DMS53 (cell line): Measurements from ENCODE around the gene JAZF1.

Experiments
- DNase-seq: peaks from one replicate; lab custom pipeline; 2025; lab: John Stamatoyannopoulos, UW

JAZF1 gene

DNA sequence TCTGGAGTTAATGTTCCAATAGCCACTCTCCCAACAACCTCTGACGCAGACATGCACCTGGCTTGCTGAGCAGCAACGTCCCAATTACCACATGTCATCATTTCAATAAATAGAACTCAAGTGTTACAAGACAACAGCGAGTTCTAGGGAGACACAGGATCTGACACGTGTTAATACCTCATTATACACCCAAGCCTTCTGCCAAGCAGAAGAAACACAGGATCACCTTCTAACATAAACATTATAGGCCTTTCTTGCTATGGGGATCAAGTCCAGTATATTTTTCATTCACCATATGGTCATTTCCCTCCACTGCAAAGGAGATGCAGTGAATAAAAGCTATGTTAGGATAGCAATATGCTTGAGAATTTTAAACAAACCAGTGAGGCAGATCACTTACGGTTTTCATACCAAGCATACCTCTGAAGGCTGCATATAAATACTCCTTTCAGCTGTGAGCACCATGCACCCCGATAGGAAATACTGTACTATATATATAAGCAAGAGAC is 74.2 kb downstream of the JAZF1 start:
- peak; percentile 97 for DNase-seq

DNA sequence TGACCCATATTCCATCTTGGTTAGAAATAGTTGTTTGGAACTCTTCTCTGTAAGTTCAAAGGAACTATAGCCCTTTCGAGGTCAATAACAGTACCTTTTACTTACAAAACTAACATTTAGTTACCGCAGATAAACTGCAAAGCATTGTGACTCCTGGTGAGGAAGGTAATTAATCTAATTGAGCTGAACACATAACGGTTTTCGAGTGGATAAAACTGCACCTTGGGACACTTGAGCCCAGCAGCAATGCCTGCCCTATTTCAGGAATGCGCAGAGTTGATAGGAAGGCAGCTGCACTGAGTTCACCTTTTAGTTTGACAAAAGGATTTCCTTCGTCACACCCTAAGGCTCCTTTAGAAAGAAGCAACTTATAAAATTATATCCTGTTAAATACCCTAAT is 75.4 kb downstream of the JAZF1 start:
- peak; percentile 57 for DNase-seq

GRCh38 chr7:28104811-28105210 is 75.8 kb downstream of the JAZF1 start:
- DNase-seq = peak; percentile 59

DNA sequence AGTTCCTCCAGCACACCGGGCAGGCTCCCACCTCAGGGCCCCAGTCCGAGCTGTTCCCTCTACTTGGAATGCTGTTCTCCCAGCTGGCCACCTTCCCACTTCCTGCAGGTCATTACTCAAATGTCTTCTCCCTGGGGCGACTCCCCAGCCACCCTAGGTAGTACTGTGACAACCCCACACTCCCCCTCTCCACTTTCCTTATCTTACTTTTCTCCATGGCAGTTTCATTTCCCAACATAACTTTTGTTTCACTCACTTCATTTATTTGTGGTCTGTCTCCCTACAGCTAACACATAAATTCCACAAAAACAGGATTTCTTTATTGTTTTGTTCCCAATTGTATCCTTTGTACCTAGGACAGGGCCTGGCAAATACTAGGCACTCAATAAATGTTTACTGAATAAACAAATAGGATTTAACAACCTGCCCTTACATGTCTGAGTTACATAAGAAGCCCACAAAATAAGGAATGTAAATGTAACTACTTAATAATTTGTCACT is 76.5 kb downstream of the JAZF1 start:
- peak; percentile 51 for DNase-seq

DNA sequence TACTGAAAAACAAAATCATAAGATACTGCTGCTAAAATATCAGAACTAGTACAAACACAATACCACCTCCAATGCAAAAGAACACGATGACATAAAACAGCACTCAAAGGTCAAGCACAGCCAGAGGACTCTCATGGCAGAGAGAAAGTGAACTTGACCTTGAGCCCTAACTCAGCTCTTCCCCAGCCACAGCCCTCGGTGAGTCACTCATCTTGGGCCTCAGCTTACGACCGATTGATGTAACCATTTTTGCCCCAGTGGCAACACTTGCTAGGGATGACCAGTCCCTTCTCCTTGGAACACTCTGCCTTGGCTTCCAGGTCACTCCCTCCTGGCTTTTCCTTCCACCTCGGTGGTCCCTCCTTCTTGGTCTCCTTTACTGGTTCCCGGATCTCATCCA is 77.8 kb downstream of the JAZF1 start:
- peak; percentile 74 for DNase-seq

DNA sequence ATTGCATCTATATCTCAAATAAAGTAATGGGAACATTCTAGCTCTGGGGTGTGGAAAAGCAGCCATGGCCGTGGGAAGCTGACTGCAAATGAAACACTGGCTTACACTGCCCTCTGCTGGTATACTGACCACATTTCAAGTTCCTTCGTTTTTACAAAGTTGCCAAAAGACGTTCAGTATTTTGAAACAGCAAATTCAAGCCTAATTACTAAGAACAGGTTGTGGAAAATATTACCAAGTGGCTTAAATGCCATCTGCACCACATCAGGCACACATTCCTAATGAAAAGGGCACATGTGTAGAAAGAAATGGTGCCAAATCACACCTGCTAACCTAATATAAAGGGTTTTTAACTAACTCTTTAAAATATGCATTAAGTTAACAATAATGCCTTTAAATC is 83.9 kb downstream of the JAZF1 start:
- peak; percentile 78 for DNase-seq

GRCh38 chr7:28095231-28095630 is 85.4 kb downstream of the JAZF1 start:
- no peak for DNase-seq

DNA sequence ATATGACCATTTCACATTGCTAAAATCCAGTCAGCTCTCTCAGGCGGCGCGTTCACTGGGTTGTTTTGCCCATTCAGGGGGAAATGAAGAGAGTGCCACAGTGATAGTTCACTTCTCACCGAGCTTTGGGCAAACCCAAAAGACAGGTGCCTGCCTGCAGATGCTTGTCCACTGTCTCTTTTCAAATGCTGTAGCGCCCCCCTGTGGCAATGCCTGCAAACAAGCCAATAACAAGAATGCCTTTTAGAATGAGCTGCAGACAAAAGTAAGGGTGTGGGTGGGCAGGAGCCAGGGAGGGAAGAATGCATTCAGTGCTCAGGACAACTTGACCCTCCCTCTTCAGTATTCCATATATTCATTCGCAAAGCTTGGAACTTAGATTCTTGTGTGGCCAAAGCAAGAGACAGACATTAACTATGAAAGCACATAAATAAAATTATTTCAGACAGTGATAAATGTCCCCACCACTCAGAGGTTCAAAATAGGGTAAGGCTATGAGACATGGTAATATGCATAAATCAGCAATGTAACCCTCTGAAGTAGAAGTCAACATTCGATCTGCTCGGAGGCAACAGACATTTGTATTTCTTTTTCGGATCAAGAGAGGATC is 86.9 kb downstream of the JAZF1 start:
- DNase-seq = peak; percentile 81

GRCh38 chr7:28091190-28091589 is 89.4 kb downstream of the JAZF1 start:
- no peak for DNase-seq

GRCh38 chr7:28088901-28089714 is 91.5 kb downstream of the JAZF1 start:
- DNase-seq = no peak

GRCh38 chr7:28088032-28088431 is 92.6 kb downstream of the JAZF1 start:
- DNase-seq = no peak

DNA sequence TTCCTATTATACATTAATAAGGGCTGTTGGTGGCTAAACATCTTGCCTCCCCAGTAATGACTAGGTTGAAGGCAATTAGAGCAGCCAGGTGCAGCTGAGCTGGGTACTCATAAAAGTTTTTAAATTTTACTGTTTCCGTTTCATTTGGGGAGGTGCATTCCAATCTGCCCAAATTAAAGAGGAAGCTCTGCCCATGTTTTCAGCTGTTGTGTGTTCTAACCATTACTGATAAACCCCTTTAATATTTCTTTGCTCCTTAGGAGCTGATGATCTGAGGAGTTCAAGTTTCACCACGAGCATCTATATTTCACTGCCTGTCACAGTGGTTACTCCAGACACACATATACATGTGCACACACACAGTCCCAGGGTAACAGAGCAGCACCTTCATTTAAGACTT is 94.4 kb downstream of the JAZF1 start:
- DNase-seq = no peak

- no peak for DNase-seq
Observed at GRCh38 chr7:28083998-28084985, 96.3 kb downstream of the JAZF1 start.

DNA sequence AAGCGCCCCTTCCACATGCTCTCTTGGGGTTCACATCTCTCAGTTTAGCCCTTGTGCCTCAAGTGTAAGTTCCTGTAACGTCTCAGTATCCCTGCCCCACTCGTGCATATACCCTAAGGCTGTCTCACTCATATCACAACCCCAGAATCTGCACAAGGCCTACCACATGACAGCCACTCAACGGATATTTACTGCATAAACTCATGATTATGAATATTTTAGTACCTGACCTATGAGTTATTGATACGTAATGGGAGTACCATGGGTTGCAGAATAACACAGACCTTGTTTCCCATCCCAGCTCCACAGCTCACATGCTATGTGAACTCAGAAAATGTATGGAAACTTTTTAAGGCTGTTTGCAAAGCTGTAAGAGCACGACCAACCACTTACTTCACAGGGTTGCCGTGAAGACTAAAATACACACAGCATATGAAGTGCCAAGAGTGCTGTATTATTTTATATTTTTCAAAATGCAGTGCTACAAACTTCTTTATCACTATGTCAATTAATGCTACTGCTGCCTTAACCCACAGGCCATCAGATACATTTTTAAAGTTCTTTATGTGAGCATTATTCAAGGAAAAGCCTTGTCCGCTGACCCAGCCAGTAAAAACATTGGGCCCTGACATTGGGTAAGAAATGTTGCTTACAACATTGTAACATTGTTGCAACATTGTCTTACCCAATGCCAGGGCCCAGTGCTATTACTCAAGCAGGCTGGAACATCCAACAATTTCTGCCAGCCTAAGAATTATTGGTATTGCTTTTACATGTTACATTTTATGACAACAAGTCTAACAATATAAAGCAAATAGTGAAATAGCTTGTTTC is 97.2 kb downstream of the JAZF1 start:
- DNase-seq = no peak

DNA sequence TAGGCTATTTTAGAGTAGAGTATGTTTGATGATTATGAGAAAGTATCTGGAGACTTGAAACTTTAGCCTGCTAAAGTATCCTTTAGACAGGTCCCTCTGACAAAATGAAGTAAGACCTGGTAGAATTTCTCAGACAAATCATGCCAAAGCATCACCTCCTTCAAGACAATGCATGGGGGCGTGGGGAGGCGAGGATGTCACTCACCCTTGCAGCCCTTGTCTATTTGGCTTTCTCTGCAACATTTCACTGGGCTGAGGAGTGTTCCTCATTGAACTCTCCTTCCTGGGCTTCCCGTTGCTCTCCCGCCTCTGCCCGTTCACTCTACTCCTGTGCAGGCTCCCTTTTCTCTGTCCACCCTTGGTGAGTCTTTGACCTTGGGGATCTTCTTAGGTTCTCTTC is 98.5 kb downstream of the JAZF1 start:
- no peak for DNase-seq

DNA sequence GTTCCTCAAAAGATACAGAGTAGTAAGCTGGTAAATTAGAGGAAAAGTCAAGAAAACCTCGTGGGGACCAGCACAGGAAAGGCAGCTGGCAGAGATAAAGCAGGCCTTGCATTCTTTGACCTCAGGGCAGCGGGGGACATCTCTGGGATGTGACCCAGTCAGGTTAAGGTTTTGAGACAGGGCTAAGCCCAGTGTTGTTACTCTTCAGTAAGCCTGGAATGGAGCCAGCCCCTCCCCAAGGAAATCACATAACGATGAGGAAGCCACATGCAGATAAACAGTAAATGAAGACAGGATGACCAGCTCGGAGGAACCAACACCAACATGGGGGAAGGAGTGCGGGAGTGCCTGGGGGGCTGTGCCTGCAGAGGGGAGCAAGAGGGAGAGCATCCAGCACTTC is 99.6 kb downstream of the JAZF1 start:
- no peak for DNase-seq

GRCh38 chr7:28078036-28078901 is 102.3 kb downstream of the JAZF1 start:
- peak; percentile 79 for DNase-seq

- no peak for DNase-seq
Observed at GRCh38 chr7:28077616-28078015, 103.0 kb downstream of the JAZF1 start.

DNA sequence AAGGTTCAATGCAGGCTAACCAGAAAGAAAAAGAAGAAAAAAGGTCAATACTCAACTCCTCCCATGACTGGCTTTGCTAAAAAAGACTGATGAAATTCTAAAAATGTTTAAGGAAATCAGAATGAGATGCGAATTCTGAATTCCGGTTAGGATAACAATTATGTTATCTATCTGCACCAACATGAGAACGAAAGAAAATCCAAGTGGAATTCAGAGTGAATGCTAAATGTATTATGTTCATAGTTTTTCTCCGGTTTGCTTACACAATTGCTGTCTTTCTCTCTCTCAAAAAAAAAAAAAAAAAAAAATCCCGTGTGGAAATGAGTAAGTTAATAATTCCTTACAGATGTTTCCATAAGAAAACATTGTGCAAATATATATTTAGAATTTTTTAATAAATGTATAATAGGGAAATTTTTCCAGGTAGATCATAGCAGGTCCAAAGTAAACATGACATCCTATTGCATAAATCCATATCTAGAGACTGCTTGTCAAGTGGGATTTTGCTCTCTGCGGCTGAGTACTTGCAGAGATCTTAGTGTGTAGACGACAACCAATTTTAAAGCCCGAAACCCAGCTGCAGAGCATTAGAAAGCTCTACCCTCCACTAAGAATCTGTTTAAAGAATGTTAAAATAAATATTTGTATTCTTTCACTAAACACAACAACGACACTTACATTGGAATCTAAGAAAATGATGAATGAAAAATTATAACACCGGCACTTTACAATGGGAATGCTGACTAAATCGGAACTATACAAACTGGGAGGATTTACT is 104.0 kb downstream of the JAZF1 start:
- DNase-seq = no peak
